ENCODE measurements around the gene LDLRAD3. TPM values are rescaled to one million over a fixed set of nuclear protein-coding genes. Genes with fewer than 3 reads are reported as not detected.

The LDLRAD3 gene
- total RNA-seq, 2 donors from 2014 or later = 30.8 to 42.5 TPM

DNA sequence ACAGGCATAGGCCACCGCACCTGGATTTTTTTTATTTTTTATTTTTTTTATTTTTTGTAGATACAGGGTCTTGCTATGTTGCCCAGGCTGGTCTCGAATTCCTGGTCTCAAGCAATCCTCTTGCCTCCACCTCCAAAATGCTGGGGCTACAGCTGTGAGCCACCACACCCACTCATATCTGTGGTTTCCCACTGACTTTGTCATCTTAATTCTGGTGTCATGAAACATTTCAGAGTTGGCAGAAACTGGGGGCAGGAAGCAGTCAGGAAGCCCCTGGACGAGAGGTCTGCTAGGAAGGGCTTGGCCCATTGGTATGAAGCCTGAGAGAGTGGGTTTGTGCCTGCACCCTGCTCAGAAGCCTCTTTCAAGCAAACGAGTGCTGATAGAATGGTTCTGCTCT lies 296.3 kb downstream of the LDLRAD3 start:
- no peak overlapping the region for H3K4me3 ChIP-seq

DNA sequence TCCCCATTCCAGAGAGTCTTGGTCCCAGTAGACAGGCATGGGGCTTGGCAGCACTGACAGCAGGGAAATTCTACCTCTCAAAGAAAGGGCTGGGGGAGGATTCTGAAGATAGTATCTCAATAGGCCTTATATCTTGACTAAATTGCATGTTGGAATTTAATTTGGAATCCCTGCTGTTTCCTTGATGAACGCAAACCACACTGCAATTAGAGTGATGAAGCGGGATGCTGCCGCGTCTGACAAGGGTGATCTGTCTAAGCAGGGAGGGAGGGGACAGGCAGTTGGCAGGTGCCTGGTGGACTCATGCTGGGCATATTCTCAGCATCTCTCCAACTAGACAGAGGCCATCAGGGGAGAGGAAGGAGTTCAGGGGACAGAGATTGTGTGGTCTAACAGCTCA lies 296.9 kb downstream of the LDLRAD3 start:
- H3K27me3 ChIP-seq (replicated peaks; ENCODE audit: insufficient read depth) = no peaks in the 10 kb centered on the region
- DNase-seq (ENCODE audit: low spot score) = no peak
- intact Hi-C loops (cut with DNase I) = no loop called here
- H3K4me1 ChIP-seq (replicated peaks) = no peaks in the 10 kb centered on the region
- TF ChIP-seq POLR2A (IDR thresholded peaks at IDR 0.05) (no peak), POLR2AphosphoS5 (IDR thresholded peaks at IDR 0.05) (no peak)
- TF ChIP-seq, protein P1, sequence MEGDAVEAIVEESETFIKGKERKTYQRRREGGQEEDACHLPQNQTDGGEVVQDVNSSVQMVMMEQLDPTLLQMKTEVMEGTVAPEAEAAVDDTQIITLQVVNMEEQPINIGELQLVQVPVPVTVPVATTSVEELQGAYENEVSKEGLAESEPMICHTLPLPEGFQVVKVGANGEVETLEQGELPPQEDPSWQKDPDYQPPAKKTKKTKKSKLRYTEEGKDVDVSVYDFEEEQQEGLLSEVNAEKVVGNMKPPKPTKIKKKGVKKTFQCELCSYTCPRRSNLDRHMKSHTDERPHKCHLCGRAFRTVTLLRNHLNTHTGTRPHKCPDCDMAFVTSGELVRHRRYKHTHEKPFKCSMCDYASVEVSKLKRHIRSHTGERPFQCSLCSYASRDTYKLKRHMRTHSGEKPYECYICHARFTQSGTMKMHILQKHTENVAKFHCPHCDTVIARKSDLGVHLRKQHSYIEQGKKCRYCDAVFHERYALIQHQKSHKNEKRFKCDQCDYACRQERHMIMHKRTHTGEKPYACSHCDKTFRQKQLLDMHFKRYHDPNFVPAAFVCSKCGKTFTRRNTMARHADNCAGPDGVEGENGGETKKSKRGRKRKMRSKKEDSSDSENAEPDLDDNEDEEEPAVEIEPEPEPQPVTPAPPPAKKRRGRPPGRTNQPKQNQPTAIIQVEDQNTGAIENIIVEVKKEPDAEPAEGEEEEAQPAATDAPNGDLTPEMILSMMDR (IDR thresholded peaks at IDR 0.05) = no peak
- H3K9me3 ChIP-seq = no peaks in the 10 kb centered on the region
- H3K27ac ChIP-seq = no peak overlapping the region
- no peaks in the 10 kb centered on the region for H3K36me3 ChIP-seq
- no peak overlapping the region for H3K4me3 ChIP-seq
- 86% methylated on average over 4 of the region's 4 CpGs for WGBS

More for the DNA sequence above, 296.3 kb downstream of the LDLRAD3 start:
- TF ChIP-seq POLR2AphosphoS5 (IDR thresholded peaks at IDR 0.05) (no peak), POLR2A (IDR thresholded peaks at IDR 0.05) (no peak)
- TF ChIP-seq, protein P1 (IDR thresholded peaks at IDR 0.05) = no peak
- H3K27me3 ChIP-seq (replicated peaks; ENCODE audit: insufficient read depth) = no peaks in the 10 kb centered on the region
- H3K4me1 ChIP-seq (replicated peaks) = no peaks in the 10 kb centered on the region
- no peak for DNase-seq (ENCODE audit: low spot score)
- WGBS = 87% methylated on average over 4 of the region's 4 CpGs
- no peak overlapping the region for H3K27ac ChIP-seq
- intact Hi-C loops (cut with DNase I) = no loop called here
- no peaks in the 10 kb centered on the region for H3K36me3 ChIP-seq
- no peaks in the 10 kb centered on the region for H3K9me3 ChIP-seq

DNA sequence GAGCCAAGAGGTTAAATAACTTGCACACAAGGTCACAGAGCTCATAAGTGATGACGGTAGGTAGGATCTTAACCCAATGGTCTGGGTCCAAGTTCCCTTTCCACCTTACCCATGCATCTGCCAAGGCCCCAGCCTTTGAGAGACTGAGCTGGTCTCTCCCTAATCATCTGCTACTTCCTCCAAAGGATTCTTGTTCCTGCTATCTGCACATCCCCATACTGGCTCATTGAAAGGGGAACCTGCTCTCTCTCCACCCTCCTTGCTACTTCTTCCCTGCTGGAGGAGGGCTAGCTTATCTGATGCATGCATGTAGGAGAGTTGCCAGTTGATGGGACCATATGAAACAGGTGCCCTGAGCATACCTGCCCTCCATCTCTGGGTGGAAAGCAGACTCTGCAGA lies 297.6 kb downstream of the LDLRAD3 start:
- Histone ChIP-seq H3K9me3 (no peaks in the 10 kb centered on the region), H3K36me3 (no peaks in the 10 kb centered on the region), H3K27ac (no peak overlapping the region), H3K4me1 (replicated peaks) (no peaks in the 10 kb centered on the region), H3K4me3 (no peak overlapping the region), H3K27me3 (replicated peaks; ENCODE audit: insufficient read depth) (no peaks in the 10 kb centered on the region)
- no peak for DNase-seq (ENCODE audit: low spot score)
- TF ChIP-seq POLR2AphosphoS5 (IDR thresholded peaks at IDR 0.05) (no peak), POLR2A (IDR thresholded peaks at IDR 0.05) (no peak)
- TF ChIP-seq, protein P1 (IDR thresholded peaks at IDR 0.05) = no peak
- intact Hi-C loops (cut with DNase I) = no loop called here
- 91% methylated on average over 1 of the region's 1 CpG for WGBS

DNA sequence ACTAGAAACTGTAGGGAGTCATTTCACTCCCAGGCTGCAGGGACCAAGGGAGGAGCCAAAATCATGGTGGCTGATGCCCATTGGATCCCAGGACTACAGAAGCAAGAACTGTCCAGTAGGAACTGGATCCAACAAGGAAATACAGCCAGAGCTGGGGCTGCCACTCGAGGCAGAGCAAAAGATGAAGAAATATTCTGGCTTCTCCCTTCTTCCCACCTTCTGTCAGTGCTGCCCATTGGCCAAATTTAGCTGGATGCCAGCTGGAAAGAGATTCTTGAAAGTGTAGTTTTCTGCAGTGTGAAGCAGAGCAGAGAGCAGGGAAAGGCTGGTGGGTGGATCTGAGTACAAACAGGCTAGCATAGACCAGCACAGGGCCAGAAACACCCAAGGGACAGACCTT lies 299.8 kb downstream of the LDLRAD3 start:
- H3K4me3 ChIP-seq = no peak overlapping the region
- no peak for DNase-seq (ENCODE audit: low spot score)
- H3K9me3 ChIP-seq = no peaks in the 10 kb centered on the region
- TF ChIP-seq POLR2A (IDR thresholded peaks at IDR 0.05) (no peak), POLR2AphosphoS5 (IDR thresholded peaks at IDR 0.05) (no peak)
- TF ChIP-seq, protein P1 (IDR thresholded peaks at IDR 0.05) = no peak
- no peaks in the 10 kb centered on the region for H3K4me1 ChIP-seq (replicated peaks)
- H3K36me3 ChIP-seq = no peaks in the 10 kb centered on the region
- 59% methylated on average over 1 of the region's 1 CpG for WGBS
- no peaks in the 10 kb centered on the region for H3K27me3 ChIP-seq (replicated peaks; ENCODE audit: insufficient read depth)
- no peak overlapping the region for H3K27ac ChIP-seq
- intact Hi-C loops (cut with DNase I) = no loop called here

DNA sequence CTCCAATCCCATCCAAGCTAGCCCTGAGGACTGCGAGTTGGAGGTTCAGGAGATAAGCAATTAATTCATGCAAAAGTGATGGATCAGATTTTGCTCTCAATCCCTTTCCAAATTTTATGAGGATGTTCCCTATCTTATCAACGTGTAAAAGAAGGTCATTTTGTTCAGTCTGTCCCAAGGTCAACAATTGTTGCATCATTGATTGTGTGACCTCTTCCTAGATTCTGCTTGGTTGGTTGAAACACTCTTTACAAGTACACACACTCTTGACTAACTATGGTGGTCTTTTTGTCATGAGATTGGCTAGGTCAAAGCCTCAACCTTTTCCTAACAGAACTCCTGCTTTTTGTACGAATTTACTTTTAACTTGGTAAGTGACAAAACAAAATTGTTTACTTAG lies 303.6 kb downstream of the LDLRAD3 start:
- H3K27me3 ChIP-seq (replicated peaks; ENCODE audit: insufficient read depth) = no peaks in the 10 kb centered on the region
- DNase-seq (ENCODE audit: low spot score) = no peak
- H3K27ac ChIP-seq = no peak overlapping the region
- no peaks in the 10 kb centered on the region for H3K9me3 ChIP-seq
- TF ChIP-seq POLR2A (IDR thresholded peaks at IDR 0.05) = no peak
- TF ChIP-seq POLR2AphosphoS5 (IDR thresholded peaks at IDR 0.05) = no peak
- TF ChIP-seq, protein P1 (IDR thresholded peaks at IDR 0.05) = no peak
- intact Hi-C loops (cut with DNase I) = no loop called here
- no peaks in the 10 kb centered on the region for H3K36me3 ChIP-seq
- H3K4me1 ChIP-seq (replicated peaks) = no peaks in the 10 kb centered on the region
- 49% methylated on average over 3 of the region's 3 CpGs for WGBS
- H3K4me3 ChIP-seq = no peak overlapping the region

Measured in prostate gland (tissue), 2 donors.